AG09309 (cell line): ENCODE measurements around the gene PNMA6E.

Experiments used
- DNase-seq: peaks from one replicate; pipeline ENCODE4 v3.0.0-alpha.2; 2010; ENCODE audit warnings: low read depth
- H3K4me3 ChIP-seq: 2 replicates; pipeline ENCODE4 v1.5.1; 2011; ENCODE audit warnings: mild to moderate bottlenecking, low read depth, low read length, moderate library complexity; ENCODE audit not compliant: control insufficient read depth
- CTCF ChIP-seq: IDR thresholded peaks from 2 replicates; pipeline ENCODE4 v1.5.1; 2011; ENCODE audit warnings: mild to moderate bottlenecking, low read depth, low read length, inconsistent platforms; ENCODE audit not compliant: insufficient read depth, control insufficient read depth; ENCODE audit errors: missing control alignments

PNMA6E gene

GRCh38 chrX:153371256-153371655 is 29.9 kb downstream of the PNMA6E start:
- no peak for DNase-seq
- H3K4me3 ChIP-seq = no peak overlapping the region
- no peak for TF ChIP-seq CTCF

GRCh38 chrX:153370293-153371055 is 30.7 kb downstream of the PNMA6E start:
- DNase-seq = no peak

GRCh38 chrX:153366878-153367538 is 34.1 kb downstream of the PNMA6E start:
- no peak for TF ChIP-seq CTCF
- no peak for DNase-seq
- H3K4me3 ChIP-seq = no peak overlapping the region

More at GRCh38 chrX:153370293-153371055, 30.7 kb downstream of the PNMA6E start:
- H3K4me3 ChIP-seq = no peak overlapping the region
- TF ChIP-seq CTCF = no peak

GRCh38 chrX:153366119-153366518 is 35.0 kb downstream of the PNMA6E start:
- TF ChIP-seq CTCF = no peak
- H3K4me3 ChIP-seq = no peak overlapping the region
- no peak for DNase-seq

GRCh38 chrX:153365670-153366069 is 35.5 kb downstream of the PNMA6E start:
- DNase-seq = no peak
- no peak for TF ChIP-seq CTCF
- no peak overlapping the region for H3K4me3 ChIP-seq

GRCh38 chrX:153361781-153362397 is 39.3 kb downstream of the PNMA6E start:
- no peak overlapping the region for H3K4me3 ChIP-seq
- DNase-seq = no peak
- no peak for TF ChIP-seq CTCF
